Mammary epithelial cell (primary cell): ENCODE measurements around the gene FNIP1.

Source experiments
- CTCF ChIP-seq, 2 donors: IDR thresholded peaks in 1 of 2; conservative IDR thresholded peaks in 1 of 2; 2 replicates each; pipeline ENCODE4 v1.5.1; 2011 to 2012; ENCODE audit warnings: inconsistent platforms in 2 of 2, low read length in 2 of 2, mild to moderate bottlenecking in 2 of 2, control low read depth in 1 of 2, low read depth in 1 of 2; ENCODE audit not compliant: insufficient read depth in 1 of 2; ENCODE audit errors: extremely low read depth in 1 of 2
- EZH2 ChIP-seq: IDR thresholded peaks from 2 replicates; pipeline ENCODE4 v1.6.1; 2012; ENCODE audit warnings: low read length, inconsistent platforms, borderline replicate concordance

- TF ChIP-seq CTCF (conservative IDR thresholded peaks at IDR 0.05 in 1 of 2, IDR thresholded peaks at IDR 0.05 in 1 of 2; ENCODE audit: extremely low read depth in 1 of 2, insufficient read depth in 1 of 2, low read depth in 1 of 2, low read length in 2 of 2): no peak
- no peak for TF ChIP-seq EZH2
These were observed 124.0 kb downstream of the FNIP1 start for GRCh38 chr5:131672776-131673175.
